Measurements from ENCODE around the gene AHRR. TPM values are rescaled to one million over a fixed set of nuclear protein-coding genes. Genes with fewer than 3 reads are reported as not detected.
"Not testable (repeated sequence)": the region's sequence is repeated elsewhere in the genome, so short reads cannot be mapped to it uniquely, and the experiment has no call there.

The AHRR gene
- total and polyA plus RNA-seq, 2 donors = 0.34 to 0.52 TPM

GRCh38 chr5:308672-309271 is 12.7 kb upstream of the AHRR start:
- peaks cover 36 to 65% of the 10 kb centered on the region in 2 donors for H3K36me3 ChIP-seq (ENCODE audit: control insufficient read depth in 2 of 2, insufficient read depth in 2 of 2, low read length in 1 of 2)
- peaks cover 0 to 2% of the 10 kb centered on the region in 2 donors for H3K4me1 ChIP-seq (ENCODE audit: control insufficient read depth in 2 of 2, insufficient read depth in 2 of 2, low read length in 2 of 2)
- DNase-seq (ENCODE audit: low read depth in 6 of 9, low spot score in 9 of 9) = no peak
- 96% methylated on average over 18 of the region's 18 CpGs for WGBS
- no peaks in the 10 kb centered on the region for H3K27me3 ChIP-seq (ENCODE audit: control insufficient read depth in 2 of 2, insufficient read depth in 1 of 2, low read length in 1 of 2)
- no peaks in the 10 kb centered on the region for H3K9me3 ChIP-seq (ENCODE audit: control insufficient read depth in 2 of 2, insufficient read depth in 1 of 2, low read length in 1 of 2)
- no peak overlapping the region for H3K27ac ChIP-seq (ENCODE audit: low read depth in 1 of 2, low read length in 1 of 2)
- no peak overlapping the region for H3K4me3 ChIP-seq (ENCODE audit: low read length in 2 of 2)

- H3K27me3 ChIP-seq (ENCODE audit: control insufficient read depth in 2 of 2, insufficient read depth in 1 of 2, low read length in 1 of 2); H3K4me3 ChIP-seq (ENCODE audit: low read length in 2 of 2); H3K27ac ChIP-seq (ENCODE audit: low read depth in 1 of 2, low read length in 1 of 2); H3K4me1 ChIP-seq (ENCODE audit: control insufficient read depth in 2 of 2, insufficient read depth in 2 of 2, low read length in 2 of 2); DNase-seq (ENCODE audit: low read depth in 6 of 9, low spot score in 9 of 9); H3K9me3 ChIP-seq (ENCODE audit: control insufficient read depth in 2 of 2, insufficient read depth in 1 of 2, low read length in 1 of 2): not testable (repeated sequence)
- peaks cover 46 to 73% of the 10 kb centered on the region in 2 donors for H3K36me3 ChIP-seq (ENCODE audit: control insufficient read depth in 2 of 2, insufficient read depth in 2 of 2, low read length in 1 of 2)
- WGBS = 99% methylated on average over 15 of the region's 21 CpGs
These were observed 11.7 kb upstream of the AHRR start for GRCh38 chr5:309831-310230.

- WGBS = 98% methylated on average over 9 of the region's 9 CpGs
- H3K4me3 ChIP-seq (ENCODE audit: low read length in 2 of 2) = no peak overlapping the region
- H3K36me3 ChIP-seq (ENCODE audit: control insufficient read depth in 2 of 2, insufficient read depth in 2 of 2, low read length in 1 of 2) = peaks cover 52 to 79% of the 10 kb centered on the region in 2 donors
- no peaks in the 10 kb centered on the region for H3K27me3 ChIP-seq (ENCODE audit: control insufficient read depth in 2 of 2, insufficient read depth in 1 of 2, low read length in 1 of 2)
- H3K27ac ChIP-seq (ENCODE audit: low read depth in 1 of 2, low read length in 1 of 2) = no peak overlapping the region
- H3K4me1 ChIP-seq (ENCODE audit: control insufficient read depth in 2 of 2, insufficient read depth in 2 of 2, low read length in 2 of 2) = peaks cover 0 to 2% of the 10 kb centered on the region in 2 donors
- H3K9me3 ChIP-seq (ENCODE audit: control insufficient read depth in 2 of 2, insufficient read depth in 1 of 2, low read length in 1 of 2) = no peaks in the 10 kb centered on the region
- DNase-seq (ENCODE audit: low read depth in 6 of 9, low spot score in 9 of 9) = no peak
These were observed 11.0 kb upstream of the AHRR start for GRCh38 chr5:310516-310915.

GRCh38 chr5:310941-311434 is 10.5 kb upstream of the AHRR start:
- no peak for DNase-seq (ENCODE audit: low read depth in 6 of 9, low spot score in 9 of 9)
- WGBS = 95% methylated on average over 16 of the region's 16 CpGs

GRCh38 chr5:311963-312362 is 9.6 kb upstream of the AHRR start:
- Histone ChIP-seq H3K9me3 (ENCODE audit: control insufficient read depth in 2 of 2, insufficient read depth in 1 of 2, low read length in 1 of 2) (no peaks in the 10 kb centered on the region), H3K4me3 (ENCODE audit: low read length in 2 of 2) (no peak overlapping the region), H3K27me3 (ENCODE audit: control insufficient read depth in 2 of 2, insufficient read depth in 1 of 2, low read length in 1 of 2) (no peaks in the 10 kb centered on the region), H3K4me1 (ENCODE audit: control insufficient read depth in 2 of 2, insufficient read depth in 2 of 2, low read length in 2 of 2) (peaks cover 0 to 5% of the 10 kb centered on the region in 2 donors), H3K36me3 (ENCODE audit: control insufficient read depth in 2 of 2, insufficient read depth in 2 of 2, low read length in 1 of 2) (peaks cover 48 to 85% of the 10 kb centered on the region in 2 donors), H3K27ac (ENCODE audit: low read depth in 1 of 2, low read length in 1 of 2) (no peak overlapping the region)
- no peak for DNase-seq (ENCODE audit: low read depth in 6 of 9, low spot score in 9 of 9)
- WGBS = 92% methylated on average over 8 of the region's 8 CpGs

More at GRCh38 chr5:310941-311434, 10.5 kb upstream of the AHRR start:
- Histone ChIP-seq H3K4me1 (ENCODE audit: control insufficient read depth in 2 of 2, insufficient read depth in 2 of 2, low read length in 2 of 2) (peaks cover 0 to 2% of the 10 kb centered on the region in 2 donors), H3K36me3 (ENCODE audit: control insufficient read depth in 2 of 2, insufficient read depth in 2 of 2, low read length in 1 of 2) (peaks cover 53 to 83% of the 10 kb centered on the region in 2 donors), H3K4me3 (ENCODE audit: low read length in 2 of 2) (no peak overlapping the region), H3K27ac (ENCODE audit: low read depth in 1 of 2, low read length in 1 of 2) (no peak overlapping the region), H3K27me3 (ENCODE audit: control insufficient read depth in 2 of 2, insufficient read depth in 1 of 2, low read length in 1 of 2) (no peaks in the 10 kb centered on the region), H3K9me3 (ENCODE audit: control insufficient read depth in 2 of 2, insufficient read depth in 1 of 2, low read length in 1 of 2) (no peaks in the 10 kb centered on the region)

- Histone ChIP-seq H3K9me3 (ENCODE audit: control insufficient read depth in 2 of 2, insufficient read depth in 1 of 2, low read length in 1 of 2) (no peaks in the 10 kb centered on the region), H3K4me1 (ENCODE audit: control insufficient read depth in 2 of 2, insufficient read depth in 2 of 2, low read length in 2 of 2) (peaks cover 0 to 11% of the 10 kb centered on the region in 2 donors), H3K4me3 (ENCODE audit: low read length in 2 of 2) (no peak overlapping the region), H3K27ac (ENCODE audit: low read depth in 1 of 2, low read length in 1 of 2) (no peak overlapping the region), H3K36me3 (ENCODE audit: control insufficient read depth in 2 of 2, insufficient read depth in 2 of 2, low read length in 1 of 2) (peaks cover 41 to 77% of the 10 kb centered on the region in 2 donors), H3K27me3 (ENCODE audit: control insufficient read depth in 2 of 2, insufficient read depth in 1 of 2, low read length in 1 of 2) (no peaks in the 10 kb centered on the region)
- DNase-seq (ENCODE audit: low read depth in 6 of 9, low spot score in 9 of 9) = no peak
- WGBS = 96% methylated on average over 12 of the region's 12 CpGs
These were observed 8.7 kb upstream of the AHRR start for GRCh38 chr5:312845-313244.

- Histone ChIP-seq H3K36me3 (ENCODE audit: control insufficient read depth in 2 of 2, insufficient read depth in 2 of 2, low read length in 1 of 2) (peaks cover 41 to 73% of the 10 kb centered on the region in 2 donors), H3K9me3 (ENCODE audit: control insufficient read depth in 2 of 2, insufficient read depth in 1 of 2, low read length in 1 of 2) (no peaks in the 10 kb centered on the region), H3K27me3 (ENCODE audit: control insufficient read depth in 2 of 2, insufficient read depth in 1 of 2, low read length in 1 of 2) (no peaks in the 10 kb centered on the region), H3K4me1 (ENCODE audit: control insufficient read depth in 2 of 2, insufficient read depth in 2 of 2, low read length in 2 of 2) (peaks cover 0 to 11% of the 10 kb centered on the region in 2 donors), H3K4me3 (ENCODE audit: low read length in 2 of 2) (no peak overlapping the region), H3K27ac (ENCODE audit: low read depth in 1 of 2, low read length in 1 of 2) (no peak overlapping the region)
- WGBS = 99% methylated on average over 7 of the region's 7 CpGs
- DNase-seq (ENCODE audit: low read depth in 6 of 9, low spot score in 9 of 9) = no peak
These were observed 8.2 kb upstream of the AHRR start for GRCh38 chr5:313265-313664.

- WGBS = 93% methylated on average over 17 of the region's 17 CpGs
- Histone ChIP-seq H3K4me3 (ENCODE audit: low read length in 2 of 2) (no peak overlapping the region), H3K36me3 (ENCODE audit: control insufficient read depth in 2 of 2, insufficient read depth in 2 of 2, low read length in 1 of 2) (peaks cover 37 to 69% of the 10 kb centered on the region in 2 donors), H3K9me3 (ENCODE audit: control insufficient read depth in 2 of 2, insufficient read depth in 1 of 2, low read length in 1 of 2) (no peaks in the 10 kb centered on the region), H3K4me1 (ENCODE audit: control insufficient read depth in 2 of 2, insufficient read depth in 2 of 2, low read length in 2 of 2) (peaks cover 0 to 9% of the 10 kb centered on the region in 2 donors), H3K27me3 (ENCODE audit: control insufficient read depth in 2 of 2, insufficient read depth in 1 of 2, low read length in 1 of 2) (peaks cover 6% of the 10 kb centered on the region in 2 donors), H3K27ac (ENCODE audit: low read depth in 1 of 2, low read length in 1 of 2) (no peak overlapping the region)
- DNase-seq (ENCODE audit: low read depth in 6 of 9, low spot score in 9 of 9) = no peak
These were observed 7.6 kb upstream of the AHRR start for GRCh38 chr5:313806-314376.

- H3K4me3 ChIP-seq (ENCODE audit: low read length in 2 of 2) = no peak overlapping the region
- no peak for DNase-seq (ENCODE audit: low read depth in 6 of 9, low spot score in 9 of 9)
- H3K36me3 ChIP-seq (ENCODE audit: control insufficient read depth in 2 of 2, insufficient read depth in 2 of 2, low read length in 1 of 2) = peaks cover 35 to 62% of the 10 kb centered on the region in 2 donors
These were observed 6.6 kb upstream of the AHRR start for GRCh38 chr5:314676-315487.

More at GRCh38 chr5:314676-315487, 6.6 kb upstream of the AHRR start:
- Histone ChIP-seq H3K27me3 (ENCODE audit: control insufficient read depth in 2 of 2, insufficient read depth in 1 of 2, low read length in 1 of 2) (peaks cover 16% of the 10 kb centered on the region in 2 donors), H3K27ac (ENCODE audit: low read depth in 1 of 2, low read length in 1 of 2) (no peak overlapping the region), H3K4me1 (ENCODE audit: control insufficient read depth in 2 of 2, insufficient read depth in 2 of 2, low read length in 2 of 2) (peaks cover 0 to 8% of the 10 kb centered on the region in 2 donors), H3K9me3 (ENCODE audit: control insufficient read depth in 2 of 2, insufficient read depth in 1 of 2, low read length in 1 of 2) (peaks cover 0 to 1% of the 10 kb centered on the region in 2 donors)
- 98% methylated on average over 18 of the region's 18 CpGs for WGBS

Data from thymus (tissue), 11 donors.